ENCODE measurements around the gene ZC3H12C.

ZC3H12C gene

DNA sequence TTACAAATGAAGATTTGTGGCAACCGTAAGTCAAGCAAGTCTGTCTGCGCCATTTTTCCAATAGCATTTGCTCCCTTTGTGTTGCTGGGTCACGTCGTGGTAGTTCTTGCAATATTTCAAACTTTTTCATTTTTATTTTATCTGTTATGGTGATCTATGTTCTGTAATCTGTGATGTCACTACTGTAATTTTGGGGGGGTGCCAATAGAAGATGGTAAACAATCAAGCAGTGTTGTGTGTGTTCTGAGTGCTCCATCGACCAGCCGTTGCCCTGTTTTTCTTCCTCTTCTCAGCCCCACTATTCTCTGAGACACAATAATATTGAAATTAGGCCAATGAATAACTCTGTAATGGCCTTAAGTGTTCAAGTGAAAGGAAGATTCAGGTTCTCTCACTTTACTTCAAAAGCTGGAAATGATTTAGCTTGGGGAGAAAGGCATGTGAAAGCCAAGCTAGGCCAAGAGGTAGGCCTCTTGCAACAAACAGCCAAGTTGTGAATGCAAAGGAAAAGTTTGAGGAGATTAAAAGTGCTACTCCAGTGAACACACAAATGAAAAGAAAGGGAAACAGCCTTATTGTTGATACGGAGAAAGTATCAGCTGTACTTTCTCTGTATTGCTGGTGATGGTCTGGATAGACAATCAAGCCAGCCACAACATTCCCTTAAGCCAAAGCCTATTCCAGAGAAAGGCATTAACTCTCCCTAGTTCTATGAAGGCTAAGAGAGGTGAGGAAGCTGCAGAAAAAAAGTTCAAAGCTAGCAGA lies 7.5 kb downstream of the ZC3H12C start:
- H3K27ac Mint-ChIP-seq, result no peak overlapping the region
- no peak for TF ChIP-seq CTCF (IDR thresholded peaks at IDR 0.05)
- H3K27me3 Mint-ChIP-seq (ENCODE audit: low read depth, poor library complexity), result no peaks in the 10 kb centered on the region
- peaks cover 11% of the 10 kb centered on the region for H3K4me1 Mint-ChIP-seq
- peaks cover 55% of the 10 kb centered on the region for H3K36me3 Mint-ChIP-seq (ENCODE audit: low read depth)
- peaks cover 46% of the 10 kb centered on the region for H3K9me3 Mint-ChIP-seq
- H3K4me3 Mint-ChIP-seq, result no peak overlapping the region
- no peak for DNase-seq

DNA sequence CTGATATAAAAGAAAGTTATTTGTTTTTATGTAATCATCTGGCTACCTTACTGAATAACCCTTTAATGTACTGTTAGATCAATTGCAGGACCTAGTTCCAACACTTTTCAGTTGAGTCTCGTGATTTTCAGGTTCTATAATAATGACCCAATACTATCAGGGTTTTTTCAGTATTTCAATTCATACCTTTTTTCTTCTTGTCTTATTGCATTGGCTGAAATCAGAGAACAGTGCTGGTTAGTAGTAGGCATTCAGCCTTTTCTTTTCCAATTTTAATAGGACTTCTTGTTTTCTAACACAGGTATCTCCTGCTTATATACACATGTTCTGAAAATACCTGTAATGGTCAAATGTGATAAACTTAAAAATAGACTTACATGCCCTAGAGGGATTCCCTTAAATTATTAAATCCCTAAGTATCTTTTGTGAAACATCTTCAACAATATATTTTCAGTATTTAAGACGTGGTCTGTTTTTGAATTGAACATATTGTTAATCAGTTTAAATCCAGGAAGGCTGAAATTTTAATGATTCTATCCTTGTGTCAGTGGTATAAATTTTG lies 13.6 kb downstream of the ZC3H12C start:
- Mint-ChIP-seq H3K27ac (no peak overlapping the region), H3K36me3 (ENCODE audit: low read depth) (peaks cover 67% of the 10 kb centered on the region), H3K9me3 (peaks cover 56% of the 10 kb centered on the region), H3K27me3 (ENCODE audit: low read depth, poor library complexity) (no peaks in the 10 kb centered on the region), H3K4me3 (no peak overlapping the region), H3K4me1 (no peaks in the 10 kb centered on the region)
- no peak for TF ChIP-seq CTCF (IDR thresholded peaks at IDR 0.05)
- no peak for DNase-seq

- no peak for DNase-seq
- no peak for TF ChIP-seq CTCF (IDR thresholded peaks at IDR 0.05)
- peaks cover 6% of the 10 kb centered on the region for H3K4me1 Mint-ChIP-seq
- H3K9me3 Mint-ChIP-seq, result peaks cover 24% of the 10 kb centered on the region
- peaks cover 52% of the 10 kb centered on the region for H3K36me3 Mint-ChIP-seq (ENCODE audit: low read depth)
- H3K27me3 Mint-ChIP-seq (ENCODE audit: low read depth, poor library complexity), result no peaks in the 10 kb centered on the region
- H3K4me3 Mint-ChIP-seq, result no peak overlapping the region
- H3K27ac Mint-ChIP-seq, result no peak overlapping the region
These were observed 17.7 kb downstream of the ZC3H12C start for GRCh38 chr11:110110854-110111253.

GRCh38 chr11:110112457-110112856 lies 19.3 kb downstream of the ZC3H12C start:
- TF ChIP-seq CTCF (IDR thresholded peaks at IDR 0.05), result no peak
- peaks cover 46% of the 10 kb centered on the region for H3K36me3 Mint-ChIP-seq (ENCODE audit: low read depth)
- peaks cover 12% of the 10 kb centered on the region for H3K9me3 Mint-ChIP-seq
- H3K27ac Mint-ChIP-seq, result no peak overlapping the region
- peaks cover 6% of the 10 kb centered on the region for H3K4me1 Mint-ChIP-seq
- H3K4me3 Mint-ChIP-seq, result no peak overlapping the region
- no peaks in the 10 kb centered on the region for H3K27me3 Mint-ChIP-seq (ENCODE audit: low read depth, poor library complexity)
- DNase-seq, result no peak

- Mint-ChIP-seq H3K9me3 (peaks cover 3% of the 10 kb centered on the region), H3K4me1 (peaks cover 6% of the 10 kb centered on the region), H3K27ac (no peak overlapping the region), H3K27me3 (ENCODE audit: low read depth, poor library complexity) (no peaks in the 10 kb centered on the region), H3K4me3 (no peak overlapping the region), H3K36me3 (ENCODE audit: low read depth) (peaks cover 36% of the 10 kb centered on the region)
- no peak for TF ChIP-seq CTCF (IDR thresholded peaks at IDR 0.05)
- DNase-seq, result no peak
These were observed 20.3 kb downstream of the ZC3H12C start for GRCh38 chr11:110113505-110113904.

- Mint-ChIP-seq H3K4me3 (no peak overlapping the region), H3K27me3 (ENCODE audit: low read depth, poor library complexity) (no peaks in the 10 kb centered on the region), H3K27ac (peak overlapping the region; percentile 2), H3K36me3 (ENCODE audit: low read depth) (peaks cover 31% of the 10 kb centered on the region), H3K9me3 (no peaks in the 10 kb centered on the region), H3K4me1 (peaks cover 6% of the 10 kb centered on the region)
- DNase-seq, result no peak
- no peak for TF ChIP-seq CTCF (IDR thresholded peaks at IDR 0.05)
These were observed 20.8 kb downstream of the ZC3H12C start for GRCh38 chr11:110113973-110114372.
